GM12865 (cell line): ENCODE measurements around the gene KRTAP4-7.
"Not testable (repeated sequence)": the region's sequence is repeated elsewhere in the genome, so short reads cannot be mapped to it uniquely, and the experiment has no call there.

Source experiments
- DNase-seq: peaks from one replicate; pipeline ENCODE4 v3.0.0; 2010; ENCODE audit warnings: low read depth
- H3K4me3 ChIP-seq: 2 replicates; pipeline ENCODE4 v1.5.1; 2011; ENCODE audit warnings: mild to moderate bottlenecking, low read depth, low read length, control low read depth
- TF ChIP-seq, protein P1 (sequence below): IDR thresholded peaks from 2 replicates; pipeline ENCODE4 v1.5.1; 2011; ENCODE audit warnings: low read length, control low read depth, low read depth, inconsistent platforms; ENCODE audit not compliant: insufficient read depth; ENCODE audit errors: missing control alignments

The KRTAP4-7 gene

DNA sequence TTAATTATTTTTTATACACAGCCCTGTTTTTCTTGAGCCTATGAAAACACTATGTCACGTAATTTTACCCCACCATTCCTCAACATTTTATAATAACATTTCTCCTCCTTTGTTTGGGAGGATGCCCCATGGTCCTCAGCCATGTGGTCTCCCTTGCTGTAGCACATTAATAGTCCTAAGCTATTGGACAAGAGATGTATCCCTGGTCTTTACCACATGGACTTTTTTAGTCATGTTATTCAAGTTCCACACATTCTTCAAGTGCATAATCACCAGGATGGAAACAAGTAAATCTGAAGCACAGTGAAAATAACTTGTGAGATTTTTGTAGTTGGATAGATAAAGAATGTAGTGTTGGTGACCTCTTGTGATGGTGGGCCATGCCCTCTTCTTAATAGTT lies 22.0 kb upstream of the KRTAP4-7 start:
- no peak overlapping the region for H3K4me3 ChIP-seq
- TF ChIP-seq, protein P1, sequence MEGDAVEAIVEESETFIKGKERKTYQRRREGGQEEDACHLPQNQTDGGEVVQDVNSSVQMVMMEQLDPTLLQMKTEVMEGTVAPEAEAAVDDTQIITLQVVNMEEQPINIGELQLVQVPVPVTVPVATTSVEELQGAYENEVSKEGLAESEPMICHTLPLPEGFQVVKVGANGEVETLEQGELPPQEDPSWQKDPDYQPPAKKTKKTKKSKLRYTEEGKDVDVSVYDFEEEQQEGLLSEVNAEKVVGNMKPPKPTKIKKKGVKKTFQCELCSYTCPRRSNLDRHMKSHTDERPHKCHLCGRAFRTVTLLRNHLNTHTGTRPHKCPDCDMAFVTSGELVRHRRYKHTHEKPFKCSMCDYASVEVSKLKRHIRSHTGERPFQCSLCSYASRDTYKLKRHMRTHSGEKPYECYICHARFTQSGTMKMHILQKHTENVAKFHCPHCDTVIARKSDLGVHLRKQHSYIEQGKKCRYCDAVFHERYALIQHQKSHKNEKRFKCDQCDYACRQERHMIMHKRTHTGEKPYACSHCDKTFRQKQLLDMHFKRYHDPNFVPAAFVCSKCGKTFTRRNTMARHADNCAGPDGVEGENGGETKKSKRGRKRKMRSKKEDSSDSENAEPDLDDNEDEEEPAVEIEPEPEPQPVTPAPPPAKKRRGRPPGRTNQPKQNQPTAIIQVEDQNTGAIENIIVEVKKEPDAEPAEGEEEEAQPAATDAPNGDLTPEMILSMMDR: no peak
- no peak for DNase-seq

DNA sequence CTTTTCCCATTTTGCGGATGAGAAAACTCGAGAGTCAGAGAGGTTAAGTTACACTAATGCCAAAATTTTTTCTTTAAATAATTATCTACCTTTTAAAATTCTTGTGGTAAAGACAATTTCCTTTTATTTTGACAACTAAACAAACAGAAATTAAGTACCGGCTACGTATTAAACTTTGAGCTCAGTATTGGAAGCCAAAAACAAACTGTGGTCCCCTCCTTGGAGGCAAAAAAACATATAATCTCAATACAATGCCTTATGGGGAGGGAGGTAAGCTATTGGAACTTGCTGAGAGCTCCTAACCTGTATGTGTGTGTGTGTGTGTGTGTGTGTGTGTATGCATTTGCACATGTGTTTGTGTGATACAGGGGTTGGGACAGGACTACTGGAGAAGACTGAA lies 20.5 kb upstream of the KRTAP4-7 start:
- TF ChIP-seq, protein P1: no peak
- no peak overlapping the region for H3K4me3 ChIP-seq
- no peak for DNase-seq

DNA sequence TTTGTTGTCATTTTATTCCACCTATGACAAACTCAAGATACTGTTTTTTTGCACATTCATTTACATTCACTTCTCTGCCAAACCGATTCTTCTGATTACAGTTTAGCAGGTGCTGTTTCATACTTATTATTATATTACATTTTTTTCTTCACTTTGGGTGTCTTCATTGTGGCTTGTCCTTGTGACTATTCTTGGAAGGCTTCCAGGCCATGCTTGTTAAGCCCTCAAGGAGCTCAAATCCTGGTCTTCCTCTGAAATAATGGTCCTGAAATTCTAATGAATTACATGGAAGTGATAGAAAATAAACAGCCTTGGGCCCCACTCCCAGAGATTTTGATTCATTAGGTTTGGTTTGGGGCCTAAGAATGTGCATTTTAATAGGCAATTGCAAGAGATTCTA lies 19.6 kb upstream of the KRTAP4-7 start:
- no peak overlapping the region for H3K4me3 ChIP-seq
- TF ChIP-seq, protein P1: no peak
- DNase-seq: no peak

DNA sequence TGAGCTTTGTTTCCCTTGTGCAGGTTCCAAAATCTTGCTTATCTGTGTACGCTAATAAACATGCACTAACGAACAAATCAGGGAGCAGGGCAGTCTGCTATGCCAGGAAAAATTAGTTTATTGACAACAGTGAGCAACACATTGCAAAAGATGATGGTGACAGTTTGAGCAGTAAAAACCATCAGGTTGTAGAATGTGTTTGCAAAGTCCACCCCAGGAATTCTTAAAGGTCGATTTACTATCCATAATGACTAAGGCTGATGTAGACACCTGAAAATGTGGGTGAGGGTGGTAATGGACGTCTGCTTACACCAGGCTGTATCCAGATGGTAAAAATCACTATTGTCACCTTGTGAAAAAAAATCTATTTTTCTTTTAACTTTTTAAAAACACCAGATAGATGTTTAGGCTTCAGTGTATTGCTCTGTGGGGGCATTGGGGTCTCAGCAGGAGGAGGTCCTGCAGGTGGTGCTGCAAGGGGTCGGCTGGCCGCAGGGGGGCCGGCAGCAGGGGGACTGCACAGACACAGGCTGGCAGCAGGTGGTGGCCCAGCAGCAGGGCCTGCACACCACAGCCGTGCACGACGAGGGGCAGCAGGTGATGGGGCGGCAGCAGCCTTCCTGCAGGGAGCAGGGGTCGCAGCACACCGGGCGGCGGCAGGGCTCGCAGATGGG lies 18.8 kb upstream of the KRTAP4-7 start:
- H3K4me3 ChIP-seq, DNase-seq: not testable (repeated sequence)

DNA sequence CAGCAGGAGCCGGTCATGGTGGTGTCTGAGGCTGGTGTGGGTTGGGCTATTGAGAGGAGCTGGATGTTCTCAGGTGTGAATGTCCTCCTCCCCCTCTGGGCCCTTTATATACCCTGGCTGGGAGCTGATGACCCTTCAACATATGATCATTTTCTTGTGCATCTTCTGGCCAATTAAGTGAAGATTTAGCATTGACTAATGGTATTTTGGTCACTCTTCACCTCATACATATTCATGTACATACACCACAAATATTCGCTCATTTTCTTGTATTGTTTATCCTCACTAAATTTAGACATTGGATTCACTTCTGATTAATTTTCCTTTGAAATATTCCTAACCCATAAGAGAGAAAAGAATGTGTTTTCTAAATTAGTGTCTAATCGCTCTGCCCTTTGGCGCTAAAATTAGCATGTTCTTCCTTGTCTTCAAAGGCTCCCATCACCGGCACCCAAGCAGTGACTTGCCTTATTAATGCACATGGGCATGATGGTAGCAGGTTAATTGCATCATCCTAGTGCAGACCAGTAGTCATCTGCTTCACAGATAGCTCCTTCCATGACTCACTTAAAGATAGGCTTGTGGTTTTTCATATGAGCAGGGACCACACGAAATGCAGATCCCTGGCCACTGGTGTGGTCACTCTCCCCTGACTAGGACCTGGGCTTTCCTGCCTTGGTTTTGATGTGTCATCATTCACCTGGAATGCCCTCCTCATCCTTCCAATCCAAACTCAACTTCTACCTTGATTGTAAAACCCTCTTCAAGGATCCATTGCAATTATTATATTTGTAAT lies 17.9 kb upstream of the KRTAP4-7 start, which contains the start of gene KRTAP2-4:
Gene KRTAP2-4, minus strand, starts transcription at position 51 of the 796 bp plus-strand sequence. Its CDS starts 34 bp downstream, at position 17.
- no peak for DNase-seq
- TF ChIP-seq, protein P1: no peak
- no peak within 1 kb of the TSS for H3K4me3 ChIP-seq

DNA sequence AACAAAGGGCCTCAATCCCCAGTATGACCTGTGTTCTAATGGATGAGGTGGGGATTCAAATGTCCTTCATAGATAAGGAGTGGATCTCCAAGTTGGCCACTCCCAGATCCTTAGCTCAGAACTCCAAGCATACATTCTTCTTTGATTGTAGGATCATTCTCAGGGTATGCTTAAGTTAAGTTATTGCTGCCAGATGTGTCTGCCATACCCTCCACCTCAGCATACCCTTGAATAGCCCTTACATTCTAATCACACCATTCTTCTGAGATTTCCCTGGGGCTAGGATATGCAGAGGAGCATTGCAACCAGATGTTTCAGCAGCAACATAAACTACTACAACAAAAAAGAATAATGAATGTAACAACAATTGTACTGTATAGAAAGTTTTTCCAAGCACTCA lies 16.7 kb upstream of the KRTAP4-7 start:
- no peak for DNase-seq
- TF ChIP-seq, protein P1: no peak
- H3K4me3 ChIP-seq: no peak overlapping the region

DNA sequence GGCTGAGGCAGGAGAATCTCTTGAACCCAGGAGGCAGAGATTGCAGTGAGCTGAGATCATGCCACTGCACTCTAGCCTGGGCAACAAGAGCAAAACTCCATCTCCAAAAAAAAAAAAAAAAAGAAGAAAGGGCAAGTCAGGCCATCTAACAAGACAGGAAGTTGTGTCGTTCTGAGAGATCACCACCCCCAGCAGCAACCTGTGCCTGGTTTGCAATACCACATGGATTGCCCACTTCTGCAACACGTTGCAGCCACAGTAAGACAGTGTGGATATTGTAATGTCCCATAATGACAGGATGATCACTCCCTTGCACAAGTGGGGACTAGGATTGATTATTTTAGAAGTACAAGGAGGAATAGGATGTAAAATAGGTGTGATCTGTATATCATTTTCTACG lies 14.9 kb upstream of the KRTAP4-7 start:
- no peak overlapping the region for H3K4me3 ChIP-seq
- DNase-seq: no peak
- TF ChIP-seq, protein P1: no peak
